Stimulated activated naive CD4-positive, alpha-beta T cell (primary cell): ENCODE measurements around the gene LY6G6D.

ENCODE experiments used
- DNase-seq, 6 experiments: peaks; one replicate each; lab custom pipeline; 2025; lab: John Stamatoyannopoulos, UW

The LY6G6D gene, protein sequence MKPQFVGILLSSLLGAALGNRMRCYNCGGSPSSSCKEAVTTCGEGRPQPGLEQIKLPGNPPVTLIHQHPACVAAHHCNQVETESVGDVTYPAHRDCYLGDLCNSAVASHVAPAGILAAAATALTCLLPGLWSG

DNA sequence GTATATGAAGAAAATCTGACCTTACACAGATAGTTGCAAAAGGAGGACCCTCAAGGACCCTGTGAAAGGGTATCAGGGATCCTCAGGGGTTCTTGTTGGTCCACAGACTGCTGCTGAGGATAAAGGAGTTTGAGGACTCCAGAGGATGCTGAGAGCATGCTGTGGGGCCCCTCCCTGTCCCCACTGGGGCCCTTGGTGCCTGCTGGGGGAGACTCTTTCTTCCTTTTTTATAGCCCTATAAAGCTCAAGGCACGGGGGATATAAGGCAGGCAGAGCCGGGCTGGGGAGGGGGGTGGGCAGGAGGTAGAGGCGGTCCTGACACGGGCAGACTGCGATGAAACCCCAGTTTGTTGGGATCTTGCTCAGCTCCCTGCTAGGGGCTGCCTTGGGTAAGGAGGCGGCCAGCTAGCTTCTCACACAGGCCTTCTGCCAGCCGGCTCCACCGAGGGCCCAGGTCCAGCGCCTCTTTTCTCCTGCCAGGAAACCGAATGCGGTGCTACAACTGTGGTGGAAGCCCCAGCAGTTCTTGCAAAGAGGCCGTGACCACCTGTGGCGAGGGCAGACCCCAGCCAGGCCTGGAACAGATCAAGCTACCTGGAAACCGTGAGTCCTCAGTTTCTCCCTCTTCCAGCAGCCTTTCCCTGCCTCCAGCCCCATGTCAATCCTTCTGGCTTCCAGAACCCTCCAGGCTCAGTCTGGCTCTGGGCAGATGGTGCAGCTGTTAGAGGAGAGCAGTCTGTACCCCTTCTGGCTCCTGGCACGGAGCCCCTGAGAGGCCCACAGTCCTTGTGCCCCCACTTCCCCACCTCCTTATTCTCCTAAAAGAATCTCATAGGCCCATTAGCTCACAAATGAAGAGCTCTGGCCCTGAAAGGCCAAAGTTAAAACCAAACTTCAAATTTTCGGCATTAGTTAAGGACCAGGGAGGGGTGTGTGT lies at the start of gene LY6G6D:
LY6G6D (plus strand) TSS at position 327 of the 937 bp plus-strand sequence; CDS start at position 335, 8 bp downstream.
- no peak for DNase-seq

DNA sequence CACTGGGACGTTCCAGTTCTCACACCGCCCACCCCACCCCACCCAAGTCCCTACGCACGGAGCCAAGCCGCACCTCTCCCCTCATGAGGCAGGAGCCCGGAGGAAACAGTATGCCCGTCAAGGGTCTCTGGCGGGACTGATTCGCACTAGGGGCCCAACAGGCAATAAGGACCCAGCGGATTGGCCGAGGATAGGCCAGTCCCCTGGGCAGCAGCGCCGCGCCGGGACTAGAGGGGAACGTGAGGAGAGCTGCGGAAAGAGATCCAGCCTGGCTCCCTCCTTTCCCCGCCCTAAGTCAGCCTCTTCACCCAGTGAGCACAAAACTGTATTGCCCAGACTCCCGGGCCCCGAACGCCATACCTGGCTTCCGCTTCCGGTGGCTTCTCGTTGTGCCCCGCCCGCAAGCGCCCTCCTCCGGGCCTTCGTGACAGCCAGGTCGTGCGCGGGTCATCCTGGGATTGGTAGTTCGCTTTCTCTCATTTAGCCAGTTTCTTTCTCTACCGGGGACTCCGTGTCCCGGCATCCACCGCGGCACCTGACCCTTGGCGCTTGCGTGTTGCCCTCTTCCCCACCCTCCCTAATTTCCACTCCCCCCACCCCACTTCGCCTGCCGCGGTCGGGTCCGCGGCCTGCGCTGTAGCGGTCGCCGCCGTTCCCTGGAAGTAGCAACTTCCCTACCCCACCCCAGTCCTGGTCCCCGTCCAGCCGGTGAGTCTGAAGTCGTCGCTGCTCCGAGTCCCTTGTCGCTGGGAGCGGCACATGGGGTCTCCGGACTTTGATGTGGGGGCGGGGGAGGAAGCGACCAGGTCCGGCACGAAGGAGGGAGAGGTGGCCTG lies 49.4 kb upstream of the LY6G6D start, which contains the start of gene CSNK2B:
CSNK2B (plus strand) TSS at position 580 of the 836 bp plus-strand sequence. CDS start 752 bp downstream, outside the sequence.
- peak; percentile 92 to 98 (median 97) for DNase-seq

DNA sequence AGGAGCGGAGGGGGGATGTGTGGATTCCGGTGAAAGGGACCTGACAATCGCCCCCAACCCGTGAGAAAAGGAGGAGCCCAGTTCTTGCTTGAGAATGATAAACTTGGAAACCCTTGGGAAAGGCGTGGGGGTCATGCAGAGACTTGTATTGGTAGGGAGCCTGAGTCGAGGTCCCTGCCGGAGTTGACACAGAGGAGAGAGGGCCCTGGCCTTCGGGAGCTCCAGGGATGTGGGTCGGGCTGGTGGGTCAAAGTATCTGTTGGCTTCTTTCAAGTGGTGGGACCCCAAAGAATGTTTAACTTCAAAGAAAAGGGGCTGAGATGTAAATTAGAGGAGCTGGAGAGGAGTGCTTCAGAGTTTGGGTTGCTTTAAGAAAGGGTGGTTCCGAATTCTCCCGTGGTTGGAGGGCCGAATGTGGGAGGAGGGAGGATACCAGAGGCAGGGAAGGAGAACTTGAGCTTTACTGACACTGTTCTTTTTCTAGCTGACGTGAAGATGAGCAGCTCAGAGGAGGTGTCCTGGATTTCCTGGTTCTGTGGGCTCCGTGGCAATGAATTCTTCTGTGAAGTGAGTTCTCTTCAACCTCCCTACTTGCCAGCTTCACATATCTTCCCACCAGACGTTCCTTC lies 48.7 kb upstream of the LY6G6D start:
- DNase-seq = no peak

GRCh38 chr6:31669676-31670075 lies 45.5 kb upstream of the LY6G6D start, which contains the start of gene LY6G5B:
Gene LY6G5B (plus strand): TSS chr6:31669976. CDS start chr6:31670951, 975 bp downstream.
- DNase-seq = no peak

DNA sequence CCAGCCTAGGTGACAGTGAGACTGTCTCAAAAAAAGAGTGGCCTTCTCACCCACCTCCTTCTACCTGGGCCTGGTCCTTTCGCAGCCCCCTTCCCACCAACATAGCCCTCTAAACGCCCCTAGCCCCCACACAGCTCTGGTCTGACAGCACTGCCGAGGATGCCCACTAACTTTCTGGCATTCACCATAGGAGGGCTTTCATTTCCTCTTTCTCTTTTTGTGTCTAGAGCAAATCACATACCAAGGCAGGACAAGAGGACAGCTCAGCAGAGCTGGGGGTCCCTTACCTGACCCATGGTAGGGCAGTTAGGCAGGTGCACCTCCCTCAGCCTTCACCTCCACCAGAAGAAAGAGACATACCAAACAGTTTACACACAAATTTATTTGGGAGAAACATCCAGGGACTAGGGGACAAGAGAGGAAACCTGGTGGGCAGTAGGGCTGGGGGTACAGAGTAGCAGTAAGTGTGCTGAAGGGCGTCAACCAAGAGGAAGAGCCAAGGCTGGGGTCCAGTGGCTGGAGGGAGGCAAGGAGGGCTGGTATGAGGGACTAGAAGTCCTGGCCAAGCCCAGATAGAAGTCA lies 38.7 kb upstream of the LY6G6D start:
- DNase-seq = no peak

DNA sequence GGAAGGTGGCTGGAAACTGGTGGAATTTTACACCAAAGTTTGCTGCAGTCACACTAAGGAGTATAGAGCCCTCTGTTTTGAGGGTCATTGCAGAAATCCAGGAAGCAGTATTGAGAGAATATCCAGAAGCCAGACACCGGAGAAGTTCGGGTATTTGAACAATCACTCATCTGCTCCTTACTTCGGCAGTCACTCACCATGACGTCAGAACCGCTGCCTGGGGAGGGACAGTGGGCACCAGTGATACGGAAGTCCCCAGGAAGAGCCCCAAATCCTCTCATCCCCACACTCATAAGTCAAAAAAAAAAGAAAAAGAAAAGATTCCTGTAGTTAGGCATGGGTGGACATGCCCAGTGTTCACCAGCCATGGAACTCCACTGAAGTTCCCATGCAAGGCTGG lies 38.2 kb upstream of the LY6G6D start:
- no peak for DNase-seq

GRCh38 chr6:31677955-31678354 lies 37.2 kb upstream of the LY6G6D start:
- no peak for DNase-seq

GRCh38 chr6:31680226-31681134 lies 34.7 kb upstream of the LY6G6D start, which contains the start of gene LY6G5C:
Gene LY6G5C (minus strand): TSS chr6:31681067. CDS start chr6:31680373, 694 bp downstream.
- DNase-seq = peak in 5 of 6 experiments; percentile 15 to 53 (median 44)

GRCh38 chr6:31681135-31681671 lies 33.9 kb upstream of the LY6G6D start:
- peak in 5 of 6 experiments; percentile 14 to 44 (median 26) for DNase-seq

GRCh38 chr6:31683591-31683990 lies 31.6 kb upstream of the LY6G6D start:
- DNase-seq = no peak

DNA sequence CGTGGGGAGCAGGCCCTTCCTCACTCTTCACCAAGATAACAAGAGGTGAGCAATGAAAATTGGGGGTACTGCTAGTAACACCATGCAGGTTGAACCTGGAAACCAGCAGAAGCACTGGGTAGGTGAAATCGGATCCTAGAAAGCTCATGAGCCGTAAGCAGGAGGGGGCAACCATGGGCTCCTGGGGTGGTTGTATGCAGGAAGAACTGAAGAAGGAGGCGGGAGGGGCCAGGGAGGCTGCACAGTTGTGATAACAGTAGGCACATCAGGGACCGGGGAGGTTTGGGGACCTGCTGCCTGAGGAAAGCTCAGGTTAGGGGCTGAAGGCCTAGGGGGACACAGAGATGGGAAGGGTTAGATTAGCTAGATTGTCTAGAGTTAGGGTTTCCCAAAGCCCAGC lies 28.7 kb upstream of the LY6G6D start:
- no peak for DNase-seq

DNA sequence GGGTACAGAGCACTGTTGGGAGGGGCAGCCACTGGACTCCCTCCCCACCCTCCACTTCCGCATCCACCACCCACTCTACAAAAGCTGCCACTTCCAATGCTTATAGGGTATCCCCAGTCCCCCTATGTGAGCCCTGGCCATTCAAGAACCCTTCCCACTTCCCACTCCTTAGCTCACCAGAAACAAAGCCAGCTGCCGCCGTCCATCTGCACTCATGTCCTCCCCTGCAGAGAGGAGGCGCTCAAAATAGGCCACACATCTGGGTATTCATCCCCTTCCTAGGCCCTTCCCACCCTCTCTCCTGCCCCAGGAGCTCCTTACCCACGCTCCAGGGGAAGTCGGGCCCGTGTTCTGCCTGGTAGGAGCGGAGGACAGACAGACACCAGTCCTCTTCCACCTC lies 27.8 kb upstream of the LY6G6D start:
- no peak for DNase-seq

DNA sequence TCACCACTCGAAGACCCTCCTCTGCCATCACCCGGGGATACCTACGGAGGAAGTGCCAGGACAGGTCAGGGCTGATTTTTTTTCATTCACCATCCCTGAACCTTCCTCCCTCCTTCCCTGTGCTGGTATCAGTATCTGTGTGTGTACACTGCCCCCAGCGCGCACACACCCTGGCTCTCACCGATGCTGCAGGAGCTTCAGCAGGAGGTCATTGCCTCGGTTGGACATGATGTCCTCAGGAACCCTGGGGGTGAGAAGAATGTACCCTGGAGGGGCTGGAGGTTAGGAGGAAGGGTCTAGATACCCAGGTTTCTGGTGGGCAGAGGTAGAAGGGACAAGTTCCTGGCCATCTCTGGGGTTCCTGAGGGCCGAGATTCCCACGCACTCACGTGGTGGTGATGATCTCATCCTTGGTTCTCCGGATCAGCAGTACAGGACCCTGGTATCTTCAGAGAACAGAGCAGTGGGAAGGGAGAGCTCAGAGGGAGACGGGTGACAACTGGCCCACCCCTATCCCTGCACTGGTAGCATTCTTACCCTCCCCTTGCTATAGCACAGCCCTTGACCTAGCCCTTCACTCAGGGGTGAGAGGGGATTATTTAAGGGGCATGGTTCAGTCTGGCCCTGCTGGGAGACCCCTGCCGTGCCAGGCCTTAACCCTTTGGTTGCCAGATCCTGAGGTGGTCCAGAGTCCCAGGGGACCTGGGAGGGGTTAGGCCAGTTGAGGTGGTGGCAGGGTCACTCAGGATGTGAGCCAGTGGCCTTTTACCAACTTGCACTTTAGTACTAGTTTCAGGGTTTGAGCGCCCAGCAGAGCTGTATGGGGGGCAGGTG lies 27.1 kb upstream of the LY6G6D start:
- no peak for DNase-seq

DNA sequence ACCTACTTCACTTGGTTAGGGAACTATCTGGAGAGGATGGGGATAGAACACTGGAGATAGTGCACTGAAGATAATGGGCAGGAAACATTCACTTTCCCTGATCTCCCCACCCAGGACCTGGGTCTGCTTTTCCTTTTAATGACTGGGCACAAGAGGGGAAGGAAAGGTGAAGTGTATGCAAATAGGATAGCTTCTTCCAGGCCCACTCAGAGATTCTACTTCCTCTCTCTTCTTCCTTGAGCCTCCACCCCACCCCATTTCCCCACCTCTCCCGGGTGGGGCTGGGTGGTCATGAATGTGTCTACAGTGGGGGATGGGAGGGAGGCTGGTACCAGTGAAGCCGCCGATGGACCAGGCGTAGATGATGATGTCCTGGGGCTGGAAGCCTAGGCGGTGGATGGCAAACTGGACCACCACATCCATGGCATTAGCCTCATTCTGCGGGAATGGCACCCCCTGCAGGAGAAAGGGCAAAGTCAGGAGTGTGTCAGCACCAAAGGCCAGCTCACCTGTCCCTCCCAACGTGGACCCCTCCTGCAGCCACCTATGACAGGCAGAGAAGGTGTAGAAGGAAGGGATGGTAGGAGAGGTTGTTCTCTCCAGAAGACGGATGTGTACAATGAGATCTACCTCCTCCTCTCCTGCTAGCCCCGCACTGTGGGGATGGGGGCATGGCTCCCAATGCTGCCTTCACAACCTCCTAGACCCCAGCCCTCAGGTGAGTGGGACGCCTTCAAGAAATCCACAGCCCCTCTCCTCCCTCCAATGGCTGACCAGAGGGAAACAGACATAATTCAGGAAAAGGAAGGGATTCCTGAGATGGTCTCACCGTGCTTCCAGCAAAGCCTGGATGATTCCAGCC lies 25.7 kb upstream of the LY6G6D start:
- DNase-seq = peak in 1 of 6 experiments; percentile 4

DNA sequence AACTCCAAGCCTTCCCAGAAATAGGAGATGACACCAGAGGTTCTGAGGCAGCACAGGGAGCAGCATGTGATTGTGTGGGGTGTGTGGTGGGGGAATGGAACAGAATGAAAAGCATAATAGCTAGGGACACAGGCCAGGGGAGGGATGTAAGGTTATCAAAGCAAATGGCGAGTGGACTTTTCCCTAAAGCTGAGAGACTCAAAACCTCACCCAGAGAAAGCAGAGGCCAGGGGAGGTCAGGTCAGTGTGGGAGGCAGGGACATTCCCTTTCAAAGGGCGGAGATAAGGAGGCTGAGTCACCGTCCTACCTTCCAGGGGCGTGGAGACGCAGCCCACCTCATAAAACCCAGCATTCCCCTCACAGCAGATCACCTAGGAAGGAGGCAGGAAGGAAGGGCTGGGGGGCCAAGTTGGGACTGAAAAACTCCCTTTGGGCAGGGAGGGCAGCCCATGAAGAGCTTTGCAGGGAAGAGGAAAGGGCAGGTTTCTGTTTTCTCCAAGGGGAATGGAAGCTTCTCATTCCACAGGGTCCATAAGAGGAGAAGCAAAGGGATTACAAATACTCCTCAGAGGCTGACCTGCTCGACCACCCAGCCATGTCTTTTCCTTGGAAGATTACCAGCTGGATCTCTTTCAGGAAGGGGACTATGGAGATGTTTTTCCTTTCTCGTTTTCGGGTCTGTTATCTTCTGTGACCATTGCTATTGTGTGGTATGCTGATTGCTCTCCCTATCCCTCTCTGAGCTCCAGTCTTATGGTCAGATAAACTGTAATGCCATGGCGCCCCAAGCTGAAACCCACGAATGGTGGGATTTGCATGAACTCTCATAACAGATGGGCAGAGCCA lies 24.7 kb upstream of the LY6G6D start:
- no peak for DNase-seq

GRCh38 chr6:31691078-31691463 lies 24.1 kb upstream of the LY6G6D start:
- DNase-seq = no peak

DNA sequence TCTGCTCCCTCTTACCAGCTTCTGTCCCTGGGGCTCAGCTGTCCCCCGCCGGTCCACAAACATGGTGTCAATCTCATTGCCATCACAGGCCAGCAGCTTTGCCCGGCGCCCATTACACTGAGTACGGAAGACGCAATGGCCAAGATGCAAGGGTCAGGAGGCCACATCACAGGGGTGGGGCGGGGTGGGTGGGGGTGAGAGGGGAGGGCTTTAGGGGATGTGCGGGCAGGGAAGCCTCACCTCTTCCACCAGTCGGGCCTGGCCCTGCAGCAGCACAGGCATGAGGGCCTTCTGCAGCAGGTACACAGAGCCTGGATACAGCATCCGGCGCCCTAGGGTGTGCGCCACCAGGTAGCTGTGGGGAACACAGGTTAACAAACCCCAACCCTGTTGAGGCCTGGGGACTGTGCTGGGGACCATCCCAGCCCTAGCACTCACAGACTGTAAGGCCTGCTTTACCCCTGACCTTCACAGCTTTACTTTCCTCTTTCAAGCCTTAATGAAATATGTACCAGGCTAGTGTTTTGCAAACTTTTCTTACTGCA lies 23.5 kb upstream of the LY6G6D start:
- no peak for DNase-seq
